HG03103 (cell line): ENCODE data around the gene LTA4H.

ENCODE experiments used
- ATAC-seq: cut with Tn5 transposase; IDR thresholded peaks from one replicate; pipeline ENCODE4 v1.9.1; 2021; ENCODE audit warnings: low read depth; ENCODE audit not compliant: unreplicated experiment

The LTA4H gene

DNA sequence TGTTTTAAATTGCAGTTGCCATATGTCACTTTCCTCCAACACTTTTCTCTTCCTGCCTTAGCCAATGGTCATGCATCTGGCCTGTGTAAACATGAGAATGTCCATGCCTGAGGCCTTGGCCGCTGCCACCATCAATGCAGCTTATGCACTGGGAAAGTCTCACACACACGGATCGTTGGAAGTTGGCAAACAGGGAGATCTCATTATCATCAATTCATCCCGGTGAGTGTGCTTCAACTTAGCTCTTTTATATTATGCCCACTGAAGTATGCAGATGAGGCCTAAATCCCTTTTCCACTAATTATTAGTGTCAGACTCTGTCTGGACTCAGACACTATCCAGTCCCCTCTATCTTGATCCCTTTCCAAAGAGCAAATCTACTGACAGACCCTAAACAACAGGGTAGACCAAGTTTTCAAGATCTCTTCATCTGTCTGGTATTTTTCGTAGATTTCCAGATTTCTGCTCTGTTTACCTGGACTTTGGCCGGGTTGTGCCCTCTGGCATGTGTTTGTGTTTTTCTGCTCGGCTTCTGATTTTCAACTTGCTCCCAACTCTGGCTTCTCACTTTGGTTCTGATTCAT is 69.0 kb downstream of the LTA4H start:
- ATAC-seq: no peak

DNA sequence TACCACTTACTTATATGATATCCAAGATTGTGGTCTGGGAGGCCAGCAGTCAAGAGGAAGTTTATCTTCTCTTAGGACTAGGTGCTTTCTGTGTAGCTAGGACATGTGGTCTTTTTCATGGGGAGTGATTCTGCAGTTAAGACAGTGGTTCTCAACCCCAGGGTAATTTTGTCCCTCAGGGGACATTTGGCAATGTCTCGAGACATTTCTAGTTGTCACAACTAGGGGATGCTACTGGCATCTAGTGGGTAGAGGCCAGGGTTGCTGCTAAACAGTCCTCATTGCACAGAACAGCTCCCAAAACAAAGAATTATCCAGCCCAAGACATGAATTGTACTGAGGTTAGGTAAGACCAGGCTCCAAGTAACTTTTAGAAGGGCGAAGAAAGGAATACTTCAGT is 72.3 kb downstream of the LTA4H start:
- no peak for ATAC-seq

DNA sequence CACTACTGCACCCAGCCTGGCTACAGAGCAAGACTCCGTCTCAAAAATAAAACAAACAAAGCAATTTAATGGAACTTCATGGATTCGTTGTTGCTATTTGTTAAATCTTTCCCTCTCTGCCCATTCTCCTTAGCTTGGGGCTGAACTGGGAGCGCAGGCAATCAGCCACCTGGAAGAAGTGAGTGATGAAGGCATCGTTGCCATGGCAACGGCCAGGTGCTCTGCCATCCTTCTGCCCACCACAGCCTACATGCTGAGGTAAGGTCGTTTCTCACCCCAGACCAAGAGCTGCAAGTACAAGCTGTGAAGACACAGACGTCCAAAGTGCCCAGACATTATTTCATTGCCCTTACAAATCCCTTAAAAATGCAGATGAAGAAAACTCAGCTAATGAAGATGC is 73.2 kb downstream of the LTA4H start:
- no peak for ATAC-seq

DNA sequence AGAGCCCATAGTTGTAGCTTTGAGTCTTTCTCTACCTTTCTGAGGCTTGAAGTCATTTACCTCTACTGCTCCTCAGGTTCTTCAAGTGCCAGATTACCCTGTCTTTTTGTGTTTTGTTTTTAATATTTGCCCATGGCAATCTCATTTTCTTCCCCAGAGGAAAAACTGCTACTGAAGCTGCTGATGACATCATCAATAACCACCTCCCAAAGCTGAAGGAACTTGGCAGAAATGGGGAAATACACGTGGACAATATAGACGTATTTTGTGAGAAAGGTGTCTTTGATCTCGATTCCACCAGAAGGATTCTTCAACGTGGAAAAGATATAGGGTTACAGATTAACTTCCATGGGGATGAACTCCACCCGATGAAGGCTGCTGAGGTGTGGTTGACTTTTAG is 75.1 kb downstream of the LTA4H start:
- no peak for ATAC-seq

DNA sequence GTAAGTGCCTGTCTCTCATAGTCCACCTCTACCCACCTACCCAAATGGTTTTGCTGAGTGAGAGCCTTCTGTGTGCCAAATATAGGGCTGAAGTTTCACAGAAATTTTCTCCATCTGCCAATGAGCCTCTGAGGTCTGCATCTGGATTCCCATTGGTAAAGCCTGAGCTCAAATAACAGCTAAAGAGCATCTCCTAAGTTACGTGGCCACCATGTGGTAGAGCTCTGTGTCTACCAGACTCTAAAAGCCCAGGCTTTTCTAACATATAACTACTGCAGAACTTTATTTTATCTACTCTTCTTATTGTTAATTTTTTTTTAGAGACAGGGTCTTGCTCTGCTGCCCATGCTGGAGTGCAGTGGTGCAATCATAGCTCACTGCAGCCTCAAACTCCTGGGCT is 76.3 kb downstream of the LTA4H start:
- ATAC-seq: no peak

DNA sequence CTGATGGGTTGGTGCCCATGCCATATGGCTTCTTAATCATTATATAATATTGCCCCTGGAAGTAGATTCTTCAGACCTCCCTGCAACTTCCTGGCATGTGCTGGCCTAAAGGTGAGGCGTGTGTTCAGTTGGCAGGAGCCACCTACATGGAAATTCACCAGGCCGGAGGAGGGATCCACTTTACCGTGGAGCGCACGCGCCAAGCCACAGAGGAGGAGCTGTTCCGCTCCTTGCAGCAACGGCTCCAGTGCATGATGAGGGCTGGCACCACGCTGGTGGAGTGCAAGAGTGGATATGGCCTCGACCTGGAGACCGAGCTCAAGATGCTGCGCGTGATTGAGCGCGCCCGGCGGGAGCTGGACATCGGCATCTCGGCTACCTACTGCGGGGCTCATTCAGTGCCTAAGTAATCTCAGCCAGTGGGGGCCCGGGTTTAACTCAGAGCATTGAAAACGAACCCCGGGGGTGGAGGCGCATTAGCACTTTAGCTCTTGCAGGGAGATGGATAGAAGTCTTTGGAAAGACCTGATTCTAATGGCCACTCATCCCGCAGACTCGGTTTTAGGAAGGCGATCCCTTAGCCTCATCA is 78.7 kb downstream of the LTA4H start:
- ATAC-seq: no peak

DNA sequence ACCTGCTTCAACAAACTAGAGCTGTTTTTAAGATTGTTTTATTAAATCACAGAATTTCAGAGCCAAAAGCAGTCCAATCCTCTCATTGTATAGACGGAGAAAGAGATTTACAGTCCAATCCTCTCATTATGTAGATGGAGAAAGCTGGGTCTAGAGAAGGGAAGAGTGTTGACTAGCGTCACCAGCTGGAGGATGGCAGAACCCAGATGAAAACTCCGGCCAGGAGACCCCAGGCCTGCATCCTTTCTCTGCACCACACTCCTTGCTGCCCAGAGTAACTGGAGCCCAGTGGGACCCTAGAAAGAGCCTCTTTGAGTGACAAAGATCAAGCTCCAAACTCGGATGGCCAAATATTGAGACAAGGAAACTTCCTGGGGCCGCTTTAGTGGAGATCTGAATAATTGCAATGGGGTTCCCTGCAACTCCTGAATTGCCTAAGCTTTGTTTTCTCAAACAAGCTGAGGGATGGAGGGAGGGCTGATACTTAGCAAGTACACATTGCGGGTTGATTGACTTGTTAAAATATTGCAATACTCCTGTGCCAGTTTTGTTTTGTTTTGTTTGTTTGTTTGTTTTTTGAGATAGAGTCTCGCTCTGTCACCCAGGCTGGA is 79.7 kb downstream of the LTA4H start:
- ATAC-seq: no peak

DNA sequence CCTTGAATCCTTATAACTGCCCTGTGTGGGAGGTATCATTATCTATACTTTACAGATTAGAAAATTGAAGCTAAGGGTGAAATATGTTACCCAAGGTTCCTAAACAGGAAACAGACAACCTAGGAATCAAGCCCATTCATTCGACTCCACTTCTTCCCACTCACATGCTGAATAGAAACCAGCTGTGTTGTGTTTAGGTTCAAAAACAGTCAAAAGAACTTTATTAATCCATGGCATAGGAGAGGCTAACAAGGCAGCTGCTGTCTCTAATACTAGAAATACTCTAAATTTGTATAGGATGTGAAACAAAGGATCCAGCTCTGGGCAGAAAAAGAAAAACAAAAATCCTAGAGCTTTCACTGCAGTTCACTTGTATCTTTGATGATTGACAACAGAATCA is 82.4 kb downstream of the LTA4H start:
- no peak for ATAC-seq

DNA sequence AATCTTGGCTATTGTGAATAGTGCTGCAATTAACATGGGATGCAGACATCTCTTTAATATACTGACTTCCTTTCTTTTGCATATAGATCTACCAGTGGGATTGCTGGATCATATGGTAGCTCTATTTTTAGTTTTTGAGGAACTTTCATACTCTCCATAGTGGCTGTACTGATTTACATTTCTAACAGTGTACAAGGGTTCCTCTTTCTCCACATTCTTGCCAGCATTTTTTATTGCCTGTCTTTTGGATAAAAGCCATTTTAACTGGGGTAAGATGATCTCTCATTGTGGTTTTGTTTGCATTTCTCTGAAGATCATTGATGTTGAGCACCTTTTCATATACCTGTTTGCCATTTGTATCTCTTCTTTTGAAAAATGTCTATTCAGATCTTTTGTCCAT is 83.9 kb downstream of the LTA4H start:
- ATAC-seq: no peak
